Astrocyte (in vitro differentiated cells and primary cell): ENCODE results near the gene COA1.

Source experiments
- EZH2 ChIP-seq: IDR thresholded peaks from 2 replicates; pipeline ENCODE4 v1.6.1; 2012; ENCODE audit warnings: mild to moderate bottlenecking, low read length, inconsistent platforms; ENCODE audit not compliant: insufficient read depth
- TF ChIP-seq, protein P1 (sequence below): IDR thresholded peaks from 2 replicates; pipeline ENCODE4 v1.5.1; 2011; ENCODE audit warnings: low read depth, mild to moderate bottlenecking, inconsistent platforms, low read length, moderate library complexity; ENCODE audit not compliant: insufficient read depth

DNA sequence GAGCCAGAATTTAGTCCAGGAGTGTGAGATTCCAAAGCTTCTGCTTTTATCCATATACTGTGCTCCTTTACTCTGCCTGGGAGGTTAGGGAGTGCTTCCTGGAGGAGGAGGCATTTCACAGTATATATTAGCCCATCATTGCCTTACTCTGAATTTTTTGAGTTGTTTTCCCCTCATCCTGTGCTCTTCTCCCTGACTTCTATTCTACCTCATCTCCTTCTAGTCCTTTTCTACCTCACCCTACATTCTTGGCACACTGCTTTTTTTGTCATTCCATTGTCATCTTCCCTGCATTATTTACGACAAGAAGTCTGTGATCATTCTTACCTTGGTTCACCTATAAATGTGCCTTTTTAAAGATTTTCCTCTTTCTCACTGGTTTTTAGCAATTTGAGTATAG lies 125.1 kb downstream of the COA1 start:
- TF ChIP-seq, protein P1, sequence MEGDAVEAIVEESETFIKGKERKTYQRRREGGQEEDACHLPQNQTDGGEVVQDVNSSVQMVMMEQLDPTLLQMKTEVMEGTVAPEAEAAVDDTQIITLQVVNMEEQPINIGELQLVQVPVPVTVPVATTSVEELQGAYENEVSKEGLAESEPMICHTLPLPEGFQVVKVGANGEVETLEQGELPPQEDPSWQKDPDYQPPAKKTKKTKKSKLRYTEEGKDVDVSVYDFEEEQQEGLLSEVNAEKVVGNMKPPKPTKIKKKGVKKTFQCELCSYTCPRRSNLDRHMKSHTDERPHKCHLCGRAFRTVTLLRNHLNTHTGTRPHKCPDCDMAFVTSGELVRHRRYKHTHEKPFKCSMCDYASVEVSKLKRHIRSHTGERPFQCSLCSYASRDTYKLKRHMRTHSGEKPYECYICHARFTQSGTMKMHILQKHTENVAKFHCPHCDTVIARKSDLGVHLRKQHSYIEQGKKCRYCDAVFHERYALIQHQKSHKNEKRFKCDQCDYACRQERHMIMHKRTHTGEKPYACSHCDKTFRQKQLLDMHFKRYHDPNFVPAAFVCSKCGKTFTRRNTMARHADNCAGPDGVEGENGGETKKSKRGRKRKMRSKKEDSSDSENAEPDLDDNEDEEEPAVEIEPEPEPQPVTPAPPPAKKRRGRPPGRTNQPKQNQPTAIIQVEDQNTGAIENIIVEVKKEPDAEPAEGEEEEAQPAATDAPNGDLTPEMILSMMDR = no peak
- TF ChIP-seq EZH2 = no peak
